WTC11 (cell line): ENCODE data around the gene IRF4. TPM values are rescaled to one million over a fixed set of nuclear protein-coding genes. Genes with fewer than 3 reads are reported as not detected.

Source experiments
- ATAC-seq: fragments of 200-7000 bp; cut with Tn5 transposase; 2 replicates; pipeline ENCODE4 v1.10.0; 2021; ENCODE audit warnings: mild to moderate bottlenecking, moderate library complexity
- CTCF ChIA-PET: fragments of 300-600 bp; sonication (Branson Sonifier 250); formaldehyde crosslinking; loops from one replicate; lab custom pipeline; 2021; ENCODE audit warnings: antibody characterized with exemption; lab: Charles Lee
- POLR2A ChIA-PET: fragments of 350-600 bp; sonication (Branson Sonifier 250); formaldehyde crosslinking; loops from one replicate; lab custom pipeline; 2021; ENCODE audit warnings: antibody characterized with exemption; lab: Charles Lee
- DNase-seq: peaks from one replicate; pipeline ENCODE4 v3.0.0; 2021; ENCODE audit warnings: low spot score
- H3K27ac Mint-ChIP-seq: 2 replicates; pipeline ENCODE4 v1.8.0; 2021; ENCODE audit warnings: mixed read lengths
- H3K27me3 Mint-ChIP-seq: 2 replicates; pipeline ENCODE4 v1.8.0; 2021; ENCODE audit warnings: low read depth, mild to moderate bottlenecking, moderate library complexity, mixed read lengths
- H3K36me3 Mint-ChIP-seq: 2 replicates; pipeline ENCODE4 v1.8.0; 2021; ENCODE audit warnings: mixed read lengths
- H3K4me1 Mint-ChIP-seq: 2 replicates; pipeline ENCODE4 v1.8.0; 2022; ENCODE audit warnings: mixed read lengths
- H3K4me3 Mint-ChIP-seq: 2 replicates; pipeline ENCODE4 v1.8.0; 2021; ENCODE audit warnings: mild to moderate bottlenecking, moderate library complexity, mixed read lengths
- H3K9me3 Mint-ChIP-seq: 2 replicates; pipeline ENCODE4 v1.8.0; 2021; ENCODE audit warnings: mixed read lengths
- ATF6 ChIP-seq: sonication (generic); formaldehyde crosslinking; IDR thresholded peaks from 2 replicates; pipeline ENCODE4 v1.8.1; 2023; ENCODE audit warnings: mild to moderate bottlenecking, missing genetic modification reagents
- E2F4 ChIP-seq: sonication (generic); formaldehyde crosslinking; IDR thresholded peaks from 2 replicates; pipeline ENCODE4 v1.8.1; 2022; ENCODE audit warnings: low read depth, mild to moderate bottlenecking, moderate library complexity, missing genetic modification reagents, borderline replicate concordance
- FOXJ3 ChIP-seq: sonication (generic); formaldehyde crosslinking; IDR thresholded peaks from 2 replicates; pipeline ENCODE4 v1.9.0; 2021; ENCODE audit warnings: missing genetic modification reagents, mild to moderate bottlenecking, borderline replicate concordance
- HMGA2 ChIP-seq: fragments of 250-450 bp; sonication (Bioruptor Pico); IDR thresholded peaks from 2 replicates; pipeline ENCODE4 v1.4.0; 2021; ENCODE audit warnings: mild to moderate bottlenecking, moderate library complexity
- KAT7 ChIP-seq: sonication (generic); formaldehyde crosslinking; IDR thresholded peaks from 2 replicates; pipeline ENCODE4 v1.8.1; 2023; ENCODE audit warnings: missing genetic modification reagents, mild to moderate bottlenecking, borderline replicate concordance
- MXD4 ChIP-seq: fragments of 250-450 bp; sonication (Bioruptor Pico); IDR thresholded peaks from 2 replicates; pipeline ENCODE4 v1.8.0; 2021; ENCODE audit warnings: mild to moderate bottlenecking, moderate library complexity, borderline replicate concordance
- NFATC4 ChIP-seq: fragments of 250-450 bp; sonication (Bioruptor Pico); IDR thresholded peaks from 2 replicates; pipeline ENCODE4 v1.9.0; 2021; ENCODE audit warnings: mild to moderate bottlenecking
- TEAD1 ChIP-seq: sonication (generic); formaldehyde crosslinking; IDR thresholded peaks from 2 replicates; pipeline ENCODE4 v1.8.0; 2022; ENCODE audit warnings: mild to moderate bottlenecking, missing genetic modification reagents
- TP53 ChIP-seq: sonication (generic); formaldehyde crosslinking; IDR thresholded peaks from 2 replicates; pipeline ENCODE4 v1.8.1; 2023; ENCODE audit warnings: mild to moderate bottlenecking, missing genetic modification reagents
- ZNF219 ChIP-seq: sonication (generic); formaldehyde crosslinking; IDR thresholded peaks from 2 replicates; pipeline ENCODE4 v1.8.0; 2023; ENCODE audit warnings: missing genetic modification reagents, mild to moderate bottlenecking, borderline replicate concordance
- ZNF671 ChIP-seq: fragments of 250-450 bp; sonication (Bioruptor Pico); IDR thresholded peaks from 2 replicates; pipeline ENCODE4 v1.8.0; 2021; ENCODE audit warnings: mild to moderate bottlenecking
- total RNA-seq: library from RNA; stranded (reverse); gene quantifications from 3 replicates; pipeline ENCODE4 v1.2.3, GENCODE V29; 2021
- TF ChIP-seq, protein P1 (sequence below): sonication (generic); formaldehyde crosslinking; IDR thresholded peaks from 2 replicates; pipeline ENCODE4 v1.8.1; 2023; ENCODE audit warnings: mild to moderate bottlenecking, moderate library complexity, missing genetic modification reagents
- TF ChIP-seq, protein P2 (sequence below): sonication (generic); formaldehyde crosslinking; IDR thresholded peaks from 2 replicates; pipeline ENCODE4 v1.8.0; 2022; ENCODE audit warnings: mild to moderate bottlenecking, missing genetic modification reagents
- TF ChIP-seq, protein P3 (sequence below): sonication (generic); formaldehyde crosslinking; IDR thresholded peaks from 2 replicates; pipeline ENCODE4 v1.8.0; 2022; ENCODE audit warnings: mild to moderate bottlenecking, missing genetic modification reagents

IRF4 gene
- total RNA-seq, 1 experiment from 2014 or later = 1.6 TPM

DNA sequence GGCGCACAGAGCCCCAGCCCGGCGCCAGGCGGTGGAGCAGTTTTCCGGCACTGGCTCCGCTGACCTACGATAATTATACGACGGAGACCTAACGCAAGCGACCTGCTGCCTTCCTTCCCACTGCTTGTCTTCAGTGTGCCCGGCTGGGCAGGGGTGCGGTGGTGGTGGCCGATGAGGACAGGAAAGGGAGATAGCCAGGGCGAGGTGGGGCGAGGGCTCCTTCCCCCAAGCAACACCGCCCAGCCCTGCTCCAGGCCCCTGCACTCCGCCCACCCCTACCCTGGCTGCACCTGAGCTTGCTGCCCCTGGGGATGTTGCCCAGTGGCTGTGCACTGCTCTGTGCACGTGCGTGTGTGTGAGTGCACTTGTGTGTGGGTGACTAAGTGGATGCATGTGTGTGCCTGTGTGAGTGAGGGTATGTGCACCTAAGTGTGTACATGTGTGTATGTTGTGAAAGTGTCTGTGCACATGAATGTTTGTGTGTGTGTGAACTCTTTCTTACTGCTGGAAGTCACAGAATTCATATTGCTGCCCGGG lies 42.6 kb upstream of the IRF4 start:
- CTCF ChIA-PET = interaction anchor here (1.3 to 2.1 kb wide), 2 partner anchors 34 to 131 kb away, joined by 5 to 8 read pairs; no protein-coding TSS in a partner anchor

DNA sequence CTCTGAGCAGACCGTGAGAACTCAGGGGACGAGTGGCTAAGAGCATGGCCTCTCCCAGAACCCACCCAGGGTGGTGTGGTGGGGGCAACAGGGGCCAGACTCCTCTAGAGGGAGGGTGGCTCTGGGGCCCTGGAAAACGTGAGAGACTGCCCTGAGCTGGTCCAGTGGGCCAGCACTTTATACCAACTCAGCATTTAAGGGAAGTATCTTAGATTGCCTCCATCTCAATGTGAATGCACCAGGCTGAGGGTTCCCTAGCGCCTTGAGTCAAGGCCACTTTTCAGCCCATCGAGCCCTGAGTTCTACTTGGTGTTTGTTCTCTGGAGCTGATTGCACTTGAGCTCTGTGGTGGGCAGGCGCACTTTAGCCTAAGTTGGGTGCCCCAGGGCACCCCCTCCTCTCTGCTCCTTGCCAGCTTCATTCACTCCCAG lies 42.0 kb upstream of the IRF4 start:
- TF ChIP-seq ATF6 (CRISPR knock-in tag) = no peak
- TF ChIP-seq TP53 = no peak
- TF ChIP-seq, protein P1, sequence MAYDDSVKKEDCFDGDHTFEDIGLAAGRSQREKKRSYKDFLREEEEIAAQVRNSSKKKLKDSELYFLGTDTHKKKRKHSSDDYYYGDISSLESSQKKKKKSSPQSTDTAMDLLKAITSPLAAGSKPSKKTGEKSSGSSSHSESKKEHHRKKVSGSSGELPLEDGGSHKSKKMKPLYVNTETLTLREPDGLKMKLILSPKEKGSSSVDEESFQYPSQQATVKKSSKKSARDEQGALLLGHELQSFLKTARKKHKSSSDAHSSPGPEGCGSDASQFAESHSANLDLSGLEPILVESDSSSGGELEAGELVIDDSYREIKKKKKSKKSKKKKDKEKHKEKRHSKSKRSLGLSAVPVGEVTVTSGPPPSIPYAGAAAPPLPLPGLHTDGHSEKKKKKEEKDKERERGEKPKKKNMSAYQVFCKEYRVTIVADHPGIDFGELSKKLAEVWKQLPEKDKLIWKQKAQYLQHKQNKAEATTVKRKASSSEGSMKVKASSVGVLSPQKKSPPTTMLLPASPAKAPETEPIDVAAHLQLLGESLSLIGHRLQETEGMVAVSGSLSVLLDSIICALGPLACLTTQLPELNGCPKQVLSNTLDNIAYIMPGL (CRISPR knock-in tag) = no peak
- TF ChIP-seq HMGA2 (CRISPR knock-in tag) = no peak
- TF ChIP-seq E2F4 = no peak
- no peak for TF ChIP-seq MXD4 (CRISPR knock-in tag)
- TF ChIP-seq, protein P2, sequence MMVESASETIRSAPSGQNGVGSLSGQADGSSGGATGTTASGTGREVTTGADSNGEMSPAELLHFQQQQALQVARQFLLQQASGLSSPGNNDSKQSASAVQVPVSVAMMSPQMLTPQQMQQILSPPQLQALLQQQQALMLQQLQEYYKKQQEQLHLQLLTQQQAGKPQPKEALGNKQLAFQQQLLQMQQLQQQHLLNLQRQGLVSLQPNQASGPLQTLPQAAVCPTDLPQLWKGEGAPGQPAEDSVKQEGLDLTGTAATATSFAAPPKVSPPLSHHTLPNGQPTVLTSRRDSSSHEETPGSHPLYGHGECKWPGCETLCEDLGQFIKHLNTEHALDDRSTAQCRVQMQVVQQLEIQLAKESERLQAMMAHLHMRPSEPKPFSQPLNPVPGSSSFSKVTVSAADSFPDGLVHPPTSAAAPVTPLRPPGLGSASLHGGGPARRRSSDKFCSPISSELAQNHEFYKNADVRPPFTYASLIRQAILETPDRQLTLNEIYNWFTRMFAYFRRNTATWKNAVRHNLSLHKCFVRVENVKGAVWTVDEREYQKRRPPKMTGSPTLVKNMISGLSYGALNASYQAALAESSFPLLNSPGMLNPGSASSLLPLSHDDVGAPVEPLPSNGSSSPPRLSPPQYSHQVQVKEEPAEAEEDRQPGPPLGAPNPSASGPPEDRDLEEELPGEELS (CRISPR knock-in tag) = no peak
- no peak for TF ChIP-seq TEAD1 (CRISPR knock-in tag)
- Mint-ChIP-seq H3K4me1 (peaks cover 8% of the 10 kb centered on the region), H3K36me3 (peaks cover 94% of the 10 kb centered on the region), H3K27me3 (peaks cover 3% of the 10 kb centered on the region), H3K4me3 (no peak overlapping the region), H3K9me3 (peaks cover 62% of the 10 kb centered on the region), H3K27ac (no peak overlapping the region)
- ChIA-PET CTCF (interaction anchor here (1.3 to 2.1 kb wide), 2 partner anchors 33 to 132 kb away, joined by 5 to 8 read pairs; no protein-coding TSS in a partner anchor), POLR2A (no interaction called here)
- ATAC-seq (no peak), DNase-seq (no peak)

More for the DNA sequence above, 42.6 kb upstream of the IRF4 start:
- peaks cover 5% of the 10 kb centered on the region for H3K27me3 Mint-ChIP-seq
- DNase-seq = no peak
- ATAC-seq = no peak
- H3K9me3 Mint-ChIP-seq = peaks cover 66% of the 10 kb centered on the region
- H3K36me3 Mint-ChIP-seq = peaks cover 94% of the 10 kb centered on the region
- no peak overlapping the region for H3K27ac Mint-ChIP-seq
- POLR2A ChIA-PET = no interaction called here
- TF ChIP-seq ZNF671 (CRISPR knock-in tag) = no peak
- no peak for TF ChIP-seq E2F4
- TF ChIP-seq KAT7 (CRISPR knock-in tag) = no peak
- TF ChIP-seq ZNF219 = no peak
- TF ChIP-seq, protein P2 (CRISPR knock-in tag) = no peak
- TF ChIP-seq NFATC4 (CRISPR knock-in tag) = no peak
- TF ChIP-seq ATF6 (CRISPR knock-in tag) = no peak
- no peak for TF ChIP-seq FOXJ3
- TF ChIP-seq, protein P3, sequence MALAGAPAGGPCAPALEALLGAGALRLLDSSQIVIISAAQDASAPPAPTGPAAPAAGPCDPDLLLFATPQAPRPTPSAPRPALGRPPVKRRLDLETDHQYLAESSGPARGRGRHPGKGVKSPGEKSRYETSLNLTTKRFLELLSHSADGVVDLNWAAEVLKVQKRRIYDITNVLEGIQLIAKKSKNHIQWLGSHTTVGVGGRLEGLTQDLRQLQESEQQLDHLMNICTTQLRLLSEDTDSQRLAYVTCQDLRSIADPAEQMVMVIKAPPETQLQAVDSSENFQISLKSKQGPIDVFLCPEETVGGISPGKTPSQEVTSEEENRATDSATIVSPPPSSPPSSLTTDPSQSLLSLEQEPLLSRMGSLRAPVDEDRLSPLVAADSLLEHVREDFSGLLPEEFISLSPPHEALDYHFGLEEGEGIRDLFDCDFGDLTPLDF (CRISPR knock-in tag) = no peak
- TF ChIP-seq, all 79 proteins: peak for 0
- H3K4me1 Mint-ChIP-seq = peaks cover 8% of the 10 kb centered on the region
- no peak overlapping the region for H3K4me3 Mint-ChIP-seq
